Common myeloid progenitor, CD34-positive (primary cell): Measurements from ENCODE around the gene TSACC. TPM values are rescaled to one million over a fixed set of nuclear protein-coding genes. Genes with fewer than 3 reads are reported as not detected.

Source experiments
- CTCF ChIA-PET: fragments of 350-600 bp; sonication (Branson Sonifier 250); formaldehyde crosslinking; loops from one replicate; lab custom pipeline; 2021; ENCODE audit warnings: antibody characterized with exemption; lab: Charles Lee
- POLR2A ChIA-PET: fragments of 350-600 bp; sonication (Branson Sonifier 250); formaldehyde crosslinking; loops from one replicate; lab custom pipeline; 2021; ENCODE audit warnings: antibody characterized with exemption; lab: Charles Lee
- DNase-seq, 3 donors: peaks; one replicate each; pipeline versions ENCODE4 v3.0.0 to v3.0.0-alpha.2; 2013
- H3K27ac ChIP-seq, 2 experiments: 1 replicate in 1 of 2; 2 replicates in 1 of 2; pipeline ENCODE4 v1.7.0; 2013; ENCODE audit warnings: inconsistent platforms in 2 of 2, low read length in 2 of 2, mild to moderate bottlenecking in 2 of 2, low read depth in 1 of 2, moderate library complexity in 1 of 2; ENCODE audit not compliant: severe bottlenecking in 2 of 2, insufficient read depth in 1 of 2, poor library complexity in 1 of 2
- H3K27me3 ChIP-seq, 5 experiments: replicated peaks in 2 of 5; 1 replicate in 3 of 5; 2 replicates in 2 of 5; pipeline versions ENCODE4 v1.6.1 to v1.7.0; 2013; ENCODE audit warnings: low read length in 4 of 5, mild to moderate bottlenecking in 2 of 5, moderate library complexity in 2 of 5, inconsistent platforms in 1 of 5; ENCODE audit not compliant: insufficient read depth in 5 of 5, control insufficient read depth in 4 of 5
- H3K36me3 ChIP-seq, 4 experiments: 1 replicate in 2 of 4; 2 replicates in 2 of 4; pipeline versions ENCODE4 v1.6.1 to v1.7.0; 2013; ENCODE audit warnings: low read length in 3 of 4, control low read depth in 1 of 4, mild to moderate bottlenecking in 1 of 4; ENCODE audit not compliant: control insufficient read depth in 4 of 4, insufficient read depth in 4 of 4
- H3K4me1 ChIP-seq, 4 experiments: 1 replicate in 3 of 4; 2 replicates in 1 of 4; pipeline versions ENCODE4 v1.6.1 to v1.7.1; 2013; ENCODE audit warnings: low read length in 3 of 4, mild to moderate bottlenecking in 3 of 4, control low read depth in 1 of 4, inconsistent platforms in 1 of 4, moderate library complexity in 1 of 4; ENCODE audit not compliant: control insufficient read depth in 4 of 4, insufficient read depth in 4 of 4; ENCODE audit errors: control extremely low read depth in 1 of 4
- H3K4me3 ChIP-seq, 7 experiments: 1 replicate in 4 of 7; 2 replicates in 3 of 7; pipeline versions ENCODE4 v1.5.1 to v1.7.0; 2013; ENCODE audit warnings: mild to moderate bottlenecking in 7 of 7, low read length in 6 of 7, moderate library complexity in 6 of 7, inconsistent platforms in 2 of 7, low read depth in 2 of 7, control low read depth in 1 of 7; ENCODE audit not compliant: insufficient read depth in 4 of 7, control insufficient read depth in 1 of 7; ENCODE audit errors: extremely low read depth in 1 of 7
- H3K9me3 ChIP-seq, 5 experiments: 1 replicate in 4 of 5; 2 replicates in 1 of 5; pipeline versions ENCODE4 v1.6.1 to v1.7.1; 2013; ENCODE audit warnings: low read length in 4 of 5, mild to moderate bottlenecking in 2 of 5, inconsistent platforms in 1 of 5, low read depth in 1 of 5, moderate library complexity in 1 of 5; ENCODE audit not compliant: control insufficient read depth in 4 of 5, insufficient read depth in 2 of 5; ENCODE audit errors: control extremely low read depth in 1 of 5
- WGBS: methylation state at CpG from one replicate; pipeline ENCODE4 v1.1.5; 2013; ENCODE audit not compliant: insufficient coverage; 5-methylcytosine and 5-hydroxymethylcytosine counted together
- polyA plus RNA-seq: library from polyadenylated mRNA; unstranded; fragments of 120-200 nt; gene quantifications from one replicate; pipeline ENCODE4 v1.2.1, GENCODE V29; 2013

The TSACC gene
- polyA plus RNA-seq = not detected

DNA sequence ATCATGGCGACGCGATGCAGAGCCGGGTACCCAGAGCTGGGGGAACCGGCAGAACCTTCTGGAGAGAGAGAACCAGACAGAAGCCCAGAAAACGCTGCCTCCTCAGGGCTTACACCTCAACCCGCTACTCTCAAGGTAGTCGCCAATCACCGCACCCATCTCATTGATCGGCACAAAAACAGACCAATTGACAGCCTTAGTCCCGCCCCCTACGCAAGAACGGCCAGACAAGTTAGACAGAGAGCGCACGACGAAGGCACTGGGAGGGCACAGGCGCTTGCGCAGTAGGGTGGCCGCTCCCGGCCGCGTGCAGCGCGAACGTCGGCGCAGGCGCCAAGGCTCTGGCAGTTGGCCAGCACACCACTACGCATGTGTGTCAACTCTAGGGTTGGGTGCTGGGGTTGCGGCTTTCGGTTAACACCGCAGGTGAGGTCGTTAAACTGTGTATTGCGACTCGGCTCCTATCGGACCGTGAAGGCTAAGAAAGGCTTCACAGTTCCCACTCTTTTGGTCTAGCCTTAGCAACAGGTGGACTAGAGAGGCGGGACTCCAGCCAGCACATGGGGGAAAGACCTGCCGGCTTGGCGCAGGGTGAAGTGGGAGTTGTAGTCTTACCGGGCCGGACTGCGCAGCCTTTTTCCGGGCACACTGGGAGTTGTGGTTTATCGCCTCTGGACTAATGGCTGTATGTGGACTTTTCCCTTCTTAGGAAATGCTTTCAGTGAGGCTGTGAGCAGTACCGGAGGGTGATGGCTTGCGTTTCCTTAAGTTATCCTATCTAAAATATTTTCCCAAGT, at the start of gene TSACC, which contains the start of gene CCT3:
Gene TSACC, plus strand, starts transcription at position 347 of the 797 bp plus-strand sequence. CDS start 1,232 bp downstream, outside the sequence.
Gene CCT3, minus strand, starts transcription at position 113 of the 797 bp plus-strand sequence. Its CDS starts 108 bp downstream, at position 5.
- H3K4me3 ChIP-seq = peak within 1 kb of the TSS; percentile 73 to 98 (median 92)
- CTCF ChIA-PET = interaction anchor here (1.2 to 1.3 kb wide), 3 partner anchors 8 to 60 kb away, joined by 3 to 5 read pairs (median 3); no protein-coding TSS in a partner anchor
- H3K27me3 ChIP-seq = no peaks in the 10 kb centered on the region
- H3K4me1 ChIP-seq = peaks cover 6 to 22% (median 17%) of the 10 kb centered on the region in 4 experiments
- POLR2A ChIA-PET = no interaction called here
- DNase-seq = peak; percentile 100
- H3K9me3 ChIP-seq = no peaks in the 10 kb centered on the region
- peaks cover 8 to 25% (median 18%) of the 10 kb centered on the region in 4 experiments for H3K36me3 ChIP-seq
- under 1% methylated on average over 37 of the region's 47 CpGs for whole genome bisulfite sequencing
- peak within 1 kb of the TSS; percentile 50 to 86 for H3K27ac ChIP-seq

DNA sequence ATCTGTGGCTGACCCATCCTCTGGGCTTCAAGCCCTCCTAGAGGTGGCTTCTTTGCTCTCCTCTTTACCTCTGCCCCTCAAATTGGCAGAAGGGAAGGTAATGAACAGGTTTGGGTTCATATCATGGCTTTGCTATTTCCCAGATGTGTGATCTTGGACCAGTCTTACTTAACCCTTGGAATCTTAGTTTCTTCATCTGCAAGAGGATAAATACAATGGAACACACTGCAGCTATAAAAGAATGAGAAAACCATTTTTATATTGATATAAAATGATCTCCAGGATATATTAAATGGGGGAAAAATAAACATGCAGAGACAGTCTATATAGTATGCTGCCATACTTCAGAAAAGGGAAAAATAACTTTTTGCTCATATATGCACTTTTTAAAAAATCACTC, 48.5 kb upstream of the TSACC start:
- ChIA-PET POLR2A (no interaction called here), CTCF (interaction anchor here (0.7 kb wide), 1 partner anchor 193 kb away, joined by 3 read pairs; no protein-coding TSS in a partner anchor)
- peaks cover 0 to 51% (median 14%) of the 10 kb centered on the region in 4 experiments for H3K36me3 ChIP-seq

DNA sequence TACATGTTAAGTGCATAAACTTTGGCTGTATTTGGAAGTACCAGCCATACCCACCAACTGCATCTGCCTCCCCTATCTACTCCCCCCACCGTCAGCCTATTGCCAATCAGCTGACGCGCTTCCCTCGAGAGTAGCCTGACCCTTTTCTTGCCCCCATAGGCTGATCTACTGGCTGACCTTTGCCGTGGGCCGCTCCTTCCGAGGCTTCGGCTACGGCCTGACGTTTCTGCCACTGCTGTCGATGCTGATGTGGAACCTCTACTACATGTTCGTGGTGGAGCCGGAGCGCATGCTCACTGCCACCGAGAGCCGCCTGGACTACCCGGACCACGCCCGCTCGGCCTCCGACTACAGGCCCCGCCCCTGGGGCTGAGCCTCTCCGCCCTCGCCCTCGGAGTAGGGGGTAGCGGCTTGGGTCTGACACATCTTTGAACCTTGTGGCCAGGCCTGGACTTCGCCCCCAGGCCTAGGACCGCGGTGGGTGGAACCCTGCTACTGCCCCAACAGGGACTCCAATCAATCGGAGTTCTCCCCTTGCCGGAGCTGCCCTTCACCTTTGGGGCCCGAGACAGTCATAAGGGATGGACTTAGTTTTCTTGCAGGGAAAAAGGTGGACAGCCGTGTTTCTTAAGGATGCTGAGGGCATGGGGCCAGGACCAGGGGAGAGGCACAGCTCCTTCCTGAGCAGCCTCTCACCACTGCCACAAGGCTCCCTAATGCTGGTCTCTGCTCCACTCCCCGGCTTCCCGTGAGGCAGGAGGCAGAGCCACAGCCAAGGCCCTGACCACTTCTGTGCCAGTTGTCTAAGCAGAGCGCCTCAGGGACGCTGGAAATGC, 46.9 kb upstream of the TSACC start:
- H3K4me1 ChIP-seq = peaks cover 9 to 26% (median 18%) of the 10 kb centered on the region in 4 experiments
- POLR2A ChIA-PET = interaction anchor here (1.4 kb wide), 1 partner anchor 9 kb away, joined by 5 read pairs; the partner anchor contains the start of gene SMG5
- peak; percentile 64 to 78 (median 76) for DNase-seq
- no peaks in the 10 kb centered on the region for H3K27me3 ChIP-seq
- H3K4me3 ChIP-seq = peak overlapping the region in 5 of 7 experiments; percentile 13 to 75 (median 59)
- H3K9me3 ChIP-seq = no peaks in the 10 kb centered on the region
- WGBS = 25% methylated on average over 36 of the region's 37 CpGs
- peaks cover 0 to 44% (median 9%) of the 10 kb centered on the region in 4 experiments for H3K36me3 ChIP-seq
- CTCF ChIA-PET = interaction anchor here (1.0 to 1.2 kb wide), 2 partner anchors 8 to 15 kb away, joined by 3 to 5 read pairs; partner anchors contain the start of gene SMG5
- peak overlapping the region in 1 of 2 experiments; percentile 64 for H3K27ac ChIP-seq

More for the DNA sequence above, 48.5 kb upstream of the TSACC start:
- Histone ChIP-seq H3K9me3 (no peaks in the 10 kb centered on the region), H3K4me1 (peaks cover under 1 to 16% (median 10%) of the 10 kb centered on the region in 4 experiments), H3K4me3 (no peak overlapping the region), H3K27me3 (no peaks in the 10 kb centered on the region), H3K27ac (no peak overlapping the region)
- no peak for DNase-seq

DNA sequence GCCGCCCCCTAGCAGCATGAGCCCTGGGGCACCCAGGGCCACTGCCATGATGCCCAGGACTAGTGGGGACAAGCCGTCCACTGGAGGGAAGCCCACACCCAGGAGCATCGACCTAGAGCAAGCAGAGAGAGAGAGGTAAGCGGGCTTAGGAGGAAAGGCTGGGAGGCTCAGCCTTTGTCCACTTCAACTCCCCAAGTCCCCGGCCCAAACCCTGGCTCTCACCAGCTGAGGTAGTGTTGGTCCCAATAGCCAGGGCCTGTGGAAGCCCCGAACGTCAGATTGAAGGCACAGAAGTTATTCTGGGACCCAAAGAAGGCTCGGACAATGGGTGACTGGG, 45.3 kb upstream of the TSACC start:
- POLR2A ChIA-PET = no interaction called here
- DNase-seq = no peak
- Histone ChIP-seq H3K36me3 (peaks cover 0 to 43% (median 9%) of the 10 kb centered on the region in 4 experiments), H3K4me1 (peaks cover 9 to 26% (median 18%) of the 10 kb centered on the region in 4 experiments), H3K9me3 (no peaks in the 10 kb centered on the region), H3K27me3 (no peaks in the 10 kb centered on the region), H3K27ac (no peak overlapping the region), H3K4me3 (no peak overlapping the region)
- WGBS = 98% methylated on average over 8 of the region's 8 CpGs
- CTCF ChIA-PET = no interaction called here

DNA sequence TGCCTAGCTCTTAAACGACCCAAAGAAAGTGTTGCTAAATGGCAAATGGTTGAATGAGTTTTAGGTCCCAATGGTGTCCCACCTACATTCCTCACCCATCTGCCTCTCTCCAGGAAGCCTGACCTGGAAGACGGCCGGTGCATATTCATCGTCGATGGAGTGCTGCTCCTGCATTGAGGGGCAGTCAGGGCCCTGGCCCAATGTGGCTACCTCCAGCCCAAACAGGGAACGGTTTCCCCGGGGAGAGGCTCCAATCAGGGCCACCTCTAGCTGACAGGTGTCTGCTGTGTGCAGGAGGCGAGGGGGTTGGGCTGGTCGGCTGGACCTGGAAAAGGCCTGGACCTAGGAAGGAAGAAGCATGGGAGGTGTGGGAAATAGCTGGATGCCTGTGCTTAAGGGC, 44.4 kb upstream of the TSACC start:
- ChIA-PET POLR2A (no interaction called here), CTCF (interaction anchor here (0.9 to 1.2 kb wide), 2 partner anchors 8 to 25 kb away, joined by 3 to 4 read pairs; no protein-coding TSS in a partner anchor)
- peaks cover 0 to 37% (median 7%) of the 10 kb centered on the region in 4 experiments for H3K36me3 ChIP-seq

DNA sequence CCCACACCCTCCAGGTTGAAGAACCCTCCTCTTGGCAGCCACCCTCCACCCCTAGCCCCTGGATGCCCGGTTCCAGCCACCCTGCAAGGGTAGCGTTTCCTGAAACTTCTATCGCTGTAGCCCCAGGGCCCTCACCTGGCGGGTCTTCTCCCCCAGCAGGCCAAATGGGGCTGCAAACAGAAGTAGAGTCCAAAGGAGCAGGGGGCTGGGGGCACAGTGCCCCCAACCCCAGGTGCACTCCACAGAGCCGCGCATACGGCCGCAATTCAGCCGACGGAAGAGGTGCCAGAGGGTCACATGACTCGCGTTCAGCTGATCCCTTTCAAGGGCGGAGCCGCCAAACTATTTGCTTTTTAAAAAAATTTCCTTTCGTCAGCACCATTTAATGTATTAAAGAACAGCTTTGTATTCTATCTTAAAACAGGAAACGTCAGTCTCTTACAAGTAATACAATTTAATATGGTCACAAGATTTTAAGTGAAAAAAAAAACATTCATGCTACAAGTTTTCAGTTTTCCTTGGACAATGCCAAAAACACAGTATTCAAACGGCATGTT, 42.9 kb upstream of the TSACC start, which contains the start of gene GLMP:
Gene GLMP, minus strand, starts transcription at position 289 of the 557 bp plus-strand sequence. Its CDS starts 34 bp downstream, at position 255.
- Histone ChIP-seq H3K4me3 (peak within 1 kb of the TSS; percentile 51 to 89 (median 75)), H3K27me3 (no peaks in the 10 kb centered on the region), H3K9me3 (no peaks in the 10 kb centered on the region), H3K27ac (peak within 1 kb of the TSS in 1 of 2 experiments; percentile 69), H3K4me1 (peaks cover 9 to 26% (median 18%) of the 10 kb centered on the region in 4 experiments), H3K36me3 (peaks cover 0 to 31% (median 7%) of the 10 kb centered on the region in 4 experiments)
- WGBS = 0% methylated on average over 15 of the region's 17 CpGs
- POLR2A ChIA-PET = no interaction called here
- CTCF ChIA-PET = interaction anchor here (1.0 kb wide), 1 partner anchor 12 kb away, joined by 3 read pairs; the partner anchor contains the start of gene SMG5
- DNase-seq = peak; percentile 39 to 73 (median 62)

More for the DNA sequence above, 44.4 kb upstream of the TSACC start:
- peaks cover 9 to 26% (median 18%) of the 10 kb centered on the region in 4 experiments for H3K4me1 ChIP-seq
- H3K27me3 ChIP-seq = no peaks in the 10 kb centered on the region
- no peak overlapping the region for H3K27ac ChIP-seq
- H3K4me3 ChIP-seq = no peak overlapping the region
- WGBS = 100% methylated on average over 5 of the region's 9 CpGs
- no peak for DNase-seq
- H3K9me3 ChIP-seq = no peaks in the 10 kb centered on the region
